ENCODE results near the gene TMEFF2.

Gene TMEFF2

GRCh38 chr2:192072261-192072660 lies 122.5 kb downstream of the TMEFF2 start:
- ChIA-PET POLR2A (no interaction called here), CTCF (no interaction called here)
- TF ChIP-seq CTCF (IDR thresholded peaks at IDR 0.05; ENCODE audit: insufficient read depth, low read length, missing control alignments): no peak
- DNase-seq (ENCODE audit: low read depth, low spot score): no peak
- H3K4me3 ChIP-seq (ENCODE audit: low read depth, low read length): no peak overlapping the region

- H3K4me3 ChIP-seq (ENCODE audit: low read depth, low read length): no peak overlapping the region
- ChIA-PET CTCF (interaction anchor here (1.2 kb wide), 1 partner anchor 92 kb away, joined by 4 read pairs; no protein-coding TSS in a partner anchor), POLR2A (no interaction called here)
- DNase-seq (ENCODE audit: low read depth, low spot score): no peak
- no peak for TF ChIP-seq CTCF (IDR thresholded peaks at IDR 0.05; ENCODE audit: insufficient read depth, low read length, missing control alignments)
Observed at GRCh38 chr2:192070099-192070498, 124.6 kb downstream of the TMEFF2 start.

GRCh38 chr2:192069417-192069816 lies 125.3 kb downstream of the TMEFF2 start:
- no peak for TF ChIP-seq CTCF (IDR thresholded peaks at IDR 0.05; ENCODE audit: insufficient read depth, low read length, missing control alignments)
- CTCF ChIA-PET: interaction anchor here (0.6 to 1.2 kb wide), 2 partner anchors 93 to 499 kb away, joined by 4 read pairs; no protein-coding TSS in a partner anchor
- DNase-seq (ENCODE audit: low read depth, low spot score): no peak
- POLR2A ChIA-PET: no interaction called here
- no peak overlapping the region for H3K4me3 ChIP-seq (ENCODE audit: low read depth, low read length)

- no peak for TF ChIP-seq CTCF (IDR thresholded peaks at IDR 0.05; ENCODE audit: insufficient read depth, low read length, missing control alignments)
- CTCF ChIA-PET: interaction anchor here (0.6 kb wide), 1 partner anchor 498 kb away, joined by 4 read pairs; no protein-coding TSS in a partner anchor
- DNase-seq (ENCODE audit: low read depth, low spot score): no peak
- H3K4me3 ChIP-seq (ENCODE audit: low read depth, low read length): no peak overlapping the region
- POLR2A ChIA-PET: no interaction called here
Observed at GRCh38 chr2:192068966-192069365, 125.8 kb downstream of the TMEFF2 start.

GRCh38 chr2:192067631-192068030 lies 127.1 kb downstream of the TMEFF2 start:
- no peak for DNase-seq (ENCODE audit: low read depth, low spot score)
- TF ChIP-seq CTCF (IDR thresholded peaks at IDR 0.05; ENCODE audit: insufficient read depth, low read length, missing control alignments): no peak
- ChIA-PET POLR2A (no interaction called here), CTCF (no interaction called here)
- no peak overlapping the region for H3K4me3 ChIP-seq (ENCODE audit: low read depth, low read length)

GRCh38 chr2:192064459-192064858 lies 130.3 kb downstream of the TMEFF2 start:
- no peak for TF ChIP-seq CTCF (IDR thresholded peaks at IDR 0.05; ENCODE audit: insufficient read depth, low read length, missing control alignments)
- POLR2A ChIA-PET: no interaction called here
- no peak for DNase-seq (ENCODE audit: low read depth, low spot score)
- CTCF ChIA-PET: no interaction called here
- no peak overlapping the region for H3K4me3 ChIP-seq (ENCODE audit: low read depth, low read length)
